GM23338 (cell line): ENCODE measurements around the gene MCC. TPM values are rescaled to one million over a fixed set of nuclear protein-coding genes. Genes with fewer than 3 reads are reported as not detected.
A peak's percentile ranks its signal among the peaks of the same experiment; 100 is the strongest.

ENCODE experiments used
- ATAC-seq: fragments of 200-7000 bp; cut with Tn5 transposase; 3 replicates; pipeline ENCODE4 v1.9.1; 2020
- DNase-seq: peaks from one replicate; pipeline ENCODE4 v3.0.0-alpha.2; 2015; ENCODE audit warnings: low spot score
- H2AFZ ChIP-seq: fragments of 200-600 bp; sonication (generic); 2 replicates; pipeline ENCODE4 v1.8.0; 2016; ENCODE audit warnings: antibody characterized with exemption, mild to moderate bottlenecking, moderate library complexity
- H3F3A ChIP-seq: fragments of 200-600 bp; sonication (generic); replicated peaks from 2 replicates; pipeline ENCODE4 v1.8.0; 2017; ENCODE audit warnings: antibody characterized with exemption, mixed run types, low read depth
- H3K27ac ChIP-seq: fragments of 200-600 bp; sonication (generic); 2 replicates; pipeline ENCODE4 v1.6.1; 2016; ENCODE audit warnings: low read depth
- H3K27me3 ChIP-seq: fragments of 200-600 bp; sonication (generic); 2 replicates; pipeline ENCODE4 v1.8.0; 2016; ENCODE audit warnings: mild to moderate bottlenecking, mixed run types, moderate library complexity; ENCODE audit not compliant: insufficient read depth
- H3K36me3 ChIP-seq: fragments of 200-600 bp; sonication (generic); 2 replicates; pipeline ENCODE4 v1.8.0; 2016; ENCODE audit warnings: mild to moderate bottlenecking; ENCODE audit not compliant: insufficient read depth
- H3K4me1 ChIP-seq: fragments of 200-600 bp; sonication (generic); 2 replicates; pipeline ENCODE4 v1.8.0; 2016; ENCODE audit warnings: mild to moderate bottlenecking, moderate library complexity; ENCODE audit not compliant: insufficient read depth
- H3K4me2 ChIP-seq: fragments of 200-600 bp; sonication (generic); 2 replicates; pipeline ENCODE4 v1.7.1; 2017; ENCODE audit warnings: mixed run types
- H3K4me3 ChIP-seq: fragments of 200-600 bp; sonication (generic); 2 replicates; pipeline ENCODE4 v1.6.1; 2016; ENCODE audit warnings: mixed run types
- H3K79me2 ChIP-seq: fragments of 200-600 bp; sonication (generic); replicated peaks from 2 replicates; pipeline ENCODE4 v1.8.0; 2017; ENCODE audit warnings: mild to moderate bottlenecking; ENCODE audit not compliant: insufficient read depth
- H3K9me2 ChIP-seq: fragments of 200-600 bp; sonication (generic); 2 replicates; pipeline ENCODE4 v1.8.0; 2017; ENCODE audit not compliant: insufficient read depth
- H4K20me1 ChIP-seq: fragments of 200-600 bp; sonication (generic); replicated peaks from 2 replicates; pipeline ENCODE4 v1.8.0; 2017; ENCODE audit warnings: mild to moderate bottlenecking; ENCODE audit not compliant: insufficient read depth
- H3K27ac Mint-ChIP-seq: 2 replicates; pipeline ENCODE4 v1.8.0; 2020; ENCODE audit warnings: inconsistent platforms, mild to moderate bottlenecking, moderate library complexity, mixed read lengths
- H3K27me3 Mint-ChIP-seq: 3 replicates; pipeline ENCODE4 v1.8.0; 2022; ENCODE audit warnings: low read depth, mild to moderate bottlenecking, moderate library complexity, mixed read lengths, inconsistent platforms; ENCODE audit not compliant: insufficient read depth, poor library complexity
- H3K36me3 Mint-ChIP-seq: 3 replicates; pipeline ENCODE4 v1.8.0; 2021; ENCODE audit warnings: low read depth, mild to moderate bottlenecking, inconsistent platforms, moderate library complexity, mixed read lengths
- H3K4me1 Mint-ChIP-seq: 3 replicates; pipeline ENCODE4 v1.8.0; 2020; ENCODE audit warnings: mild to moderate bottlenecking, inconsistent platforms, mixed read lengths
- H3K4me3 Mint-ChIP-seq: 3 replicates; pipeline ENCODE4 v1.8.0; 2021; ENCODE audit warnings: moderate library complexity, mild to moderate bottlenecking, inconsistent platforms, mixed read lengths
- H3K9me3 Mint-ChIP-seq: 3 replicates; pipeline ENCODE4 v1.8.0; 2020; ENCODE audit warnings: moderate library complexity, mild to moderate bottlenecking, inconsistent platforms, mixed read lengths
- CREB1 ChIP-seq: fragments of 250-450 bp; sonication (Bioruptor Pico); IDR thresholded peaks from 2 replicates; pipeline ENCODE4 v1.5.0; 2020; ENCODE audit warnings: low read depth, mild to moderate bottlenecking, moderate library complexity
- EZH2 ChIP-seq: fragments of 200-600 bp; sonication (generic); IDR thresholded peaks from one replicate; pipeline ENCODE4 v1.8.0; 2017; ENCODE audit warnings: antibody characterized with exemption, mild to moderate bottlenecking, low read depth; ENCODE audit not compliant: unreplicated experiment
- EZH2phosphoT487 ChIP-seq: fragments of 200-600 bp; sonication (generic); IDR thresholded peaks from one replicate; pipeline ENCODE4 v1.8.1; 2018; ENCODE audit warnings: antibody characterized with exemption; ENCODE audit not compliant: unreplicated experiment
- JUNB ChIP-seq: IDR thresholded peaks from one replicate; pipeline ENCODE4 v1.6.1; 2016; ENCODE audit warnings: antibody characterized with exemption; ENCODE audit not compliant: unreplicated experiment
- NANOG ChIP-seq: IDR thresholded peaks from 2 replicates; pipeline ENCODE4 v1.6.1; 2016; ENCODE audit warnings: antibody characterized with exemption, borderline replicate concordance
- POLR2AphosphoS5 ChIP-seq: IDR thresholded peaks from 2 replicates; pipeline ENCODE4 v1.6.1; 2016; ENCODE audit warnings: antibody characterized with exemption, low read depth
- STAT1 ChIP-seq: IDR thresholded peaks from one replicate; pipeline ENCODE4 v1.6.1; 2016; ENCODE audit warnings: antibody characterized with exemption; ENCODE audit not compliant: unreplicated experiment
- ZNF114 ChIP-seq: fragments of 250-450 bp; sonication (Bioruptor Pico); IDR thresholded peaks from 2 replicates; pipeline ENCODE4 v1.5.0; 2020; ENCODE audit warnings: mild to moderate bottlenecking, moderate library complexity
- ZNF331 ChIP-seq: fragments of 250-450 bp; sonication (Bioruptor Pico); IDR thresholded peaks from 2 replicates; pipeline ENCODE4 v1.5.0; 2020; ENCODE audit warnings: low read depth, mild to moderate bottlenecking, moderate library complexity
- polyA plus RNA-seq: library from polyadenylated mRNA; unstranded; fragments of >200 nt; fragmentation: Nextera tagmentation; extraction: Ambion mirVana; gene quantifications from 2 replicates; pipeline ENCODE4 v1.2.1, GENCODE V29; 2016
- total RNA-seq: library from RNA; depleted of rRNA; stranded (reverse); fragments of >200 nt; shearing (Covaris generic); gene quantifications from 2 replicates; pipeline ENCODE4 v1.2.3, GENCODE V29; 2014
- TF ChIP-seq, protein P1 (sequence below): fragments of 250-450 bp; sonication (Bioruptor Pico); IDR thresholded peaks from 2 replicates; pipeline ENCODE4 v1.5.0; 2020; ENCODE audit warnings: mild to moderate bottlenecking, moderate library complexity
- TF ChIP-seq, protein P2 (sequence below): IDR thresholded peaks from 2 replicates; pipeline ENCODE4 v1.6.1; 2016; ENCODE audit warnings: antibody characterized with exemption
- TF ChIP-seq, protein P3 (sequence below), 2 experiments: fragments of 200-600 bp in 1 of 2; sonication (generic) in 1 of 2; conservative IDR thresholded peaks; 2 replicates each; pipeline versions ENCODE4 v1.5.1 to v1.6.1; 2016 to 2017; ENCODE audit warnings: antibody characterized with exemption in 2 of 2, low read depth in 2 of 2, mild to moderate bottlenecking in 2 of 2, moderate library complexity in 1 of 2
- TF ChIP-seq, protein P4 (sequence below): IDR thresholded peaks from one replicate; pipeline ENCODE4 v1.6.1; 2018; ENCODE audit warnings: antibody characterized with exemption; ENCODE audit not compliant: unreplicated experiment

The MCC gene
- total and polyA plus RNA-seq, 2 experiments from 2014 or later, result 3.8 to 10.1 TPM

DNA sequence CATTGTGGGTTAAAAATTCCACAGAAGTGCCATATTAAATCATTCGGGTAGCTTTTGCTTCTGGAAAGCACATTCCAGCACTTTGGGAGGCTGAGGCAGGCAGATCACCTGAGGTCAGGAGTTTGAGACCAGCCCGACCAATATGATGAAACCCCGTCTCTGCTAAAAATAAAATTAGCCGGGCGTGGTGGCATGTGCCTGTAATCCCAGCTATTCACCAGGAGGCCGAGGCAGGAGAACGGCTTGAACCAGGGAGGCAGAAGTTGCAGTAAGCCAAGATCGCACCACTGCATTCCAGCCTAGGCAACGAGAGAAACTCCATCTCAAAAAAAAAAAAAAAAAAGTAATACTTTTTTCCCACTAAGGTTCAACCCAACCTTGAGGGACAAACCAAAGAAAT, 243.3 kb downstream of the MCC start:
- Histone ChIP-seq H3K9me2 (no peaks in the 10 kb centered on the region), H3K36me3 (no peaks in the 10 kb centered on the region), H3K4me1 (peaks cover 19% of the 10 kb centered on the region), H4K20me1 (no peaks in the 10 kb centered on the region), H3K27ac (no peak overlapping the region), H3K4me2 (0 out of 2 replicates have a peak overlapping the region, but pooled peaks have one; percentile 40), H3K4me3 (no peak overlapping the region), H3F3A (no peaks in the 10 kb centered on the region), H2AFZ (no peak overlapping the region), H3K27me3 (no peaks in the 10 kb centered on the region), H3K79me2 (no peaks in the 10 kb centered on the region)
- Mint-ChIP-seq H3K36me3 (no peaks in the 10 kb centered on the region; the same call in 2 of the 3 replicates), H3K4me1 (peaks cover 26% of the 10 kb centered on the region), H3K9me3 (no peaks in the 10 kb centered on the region), H3K27ac (no peak overlapping the region), H3K27me3 (peaks cover 3% of the 10 kb centered on the region), H3K4me3 (no peak overlapping the region)
- no peak for TF ChIP-seq ZNF114
- TF ChIP-seq ZNF331 (CRISPR knock-in tag), result no peak
- TF ChIP-seq, protein P1, sequence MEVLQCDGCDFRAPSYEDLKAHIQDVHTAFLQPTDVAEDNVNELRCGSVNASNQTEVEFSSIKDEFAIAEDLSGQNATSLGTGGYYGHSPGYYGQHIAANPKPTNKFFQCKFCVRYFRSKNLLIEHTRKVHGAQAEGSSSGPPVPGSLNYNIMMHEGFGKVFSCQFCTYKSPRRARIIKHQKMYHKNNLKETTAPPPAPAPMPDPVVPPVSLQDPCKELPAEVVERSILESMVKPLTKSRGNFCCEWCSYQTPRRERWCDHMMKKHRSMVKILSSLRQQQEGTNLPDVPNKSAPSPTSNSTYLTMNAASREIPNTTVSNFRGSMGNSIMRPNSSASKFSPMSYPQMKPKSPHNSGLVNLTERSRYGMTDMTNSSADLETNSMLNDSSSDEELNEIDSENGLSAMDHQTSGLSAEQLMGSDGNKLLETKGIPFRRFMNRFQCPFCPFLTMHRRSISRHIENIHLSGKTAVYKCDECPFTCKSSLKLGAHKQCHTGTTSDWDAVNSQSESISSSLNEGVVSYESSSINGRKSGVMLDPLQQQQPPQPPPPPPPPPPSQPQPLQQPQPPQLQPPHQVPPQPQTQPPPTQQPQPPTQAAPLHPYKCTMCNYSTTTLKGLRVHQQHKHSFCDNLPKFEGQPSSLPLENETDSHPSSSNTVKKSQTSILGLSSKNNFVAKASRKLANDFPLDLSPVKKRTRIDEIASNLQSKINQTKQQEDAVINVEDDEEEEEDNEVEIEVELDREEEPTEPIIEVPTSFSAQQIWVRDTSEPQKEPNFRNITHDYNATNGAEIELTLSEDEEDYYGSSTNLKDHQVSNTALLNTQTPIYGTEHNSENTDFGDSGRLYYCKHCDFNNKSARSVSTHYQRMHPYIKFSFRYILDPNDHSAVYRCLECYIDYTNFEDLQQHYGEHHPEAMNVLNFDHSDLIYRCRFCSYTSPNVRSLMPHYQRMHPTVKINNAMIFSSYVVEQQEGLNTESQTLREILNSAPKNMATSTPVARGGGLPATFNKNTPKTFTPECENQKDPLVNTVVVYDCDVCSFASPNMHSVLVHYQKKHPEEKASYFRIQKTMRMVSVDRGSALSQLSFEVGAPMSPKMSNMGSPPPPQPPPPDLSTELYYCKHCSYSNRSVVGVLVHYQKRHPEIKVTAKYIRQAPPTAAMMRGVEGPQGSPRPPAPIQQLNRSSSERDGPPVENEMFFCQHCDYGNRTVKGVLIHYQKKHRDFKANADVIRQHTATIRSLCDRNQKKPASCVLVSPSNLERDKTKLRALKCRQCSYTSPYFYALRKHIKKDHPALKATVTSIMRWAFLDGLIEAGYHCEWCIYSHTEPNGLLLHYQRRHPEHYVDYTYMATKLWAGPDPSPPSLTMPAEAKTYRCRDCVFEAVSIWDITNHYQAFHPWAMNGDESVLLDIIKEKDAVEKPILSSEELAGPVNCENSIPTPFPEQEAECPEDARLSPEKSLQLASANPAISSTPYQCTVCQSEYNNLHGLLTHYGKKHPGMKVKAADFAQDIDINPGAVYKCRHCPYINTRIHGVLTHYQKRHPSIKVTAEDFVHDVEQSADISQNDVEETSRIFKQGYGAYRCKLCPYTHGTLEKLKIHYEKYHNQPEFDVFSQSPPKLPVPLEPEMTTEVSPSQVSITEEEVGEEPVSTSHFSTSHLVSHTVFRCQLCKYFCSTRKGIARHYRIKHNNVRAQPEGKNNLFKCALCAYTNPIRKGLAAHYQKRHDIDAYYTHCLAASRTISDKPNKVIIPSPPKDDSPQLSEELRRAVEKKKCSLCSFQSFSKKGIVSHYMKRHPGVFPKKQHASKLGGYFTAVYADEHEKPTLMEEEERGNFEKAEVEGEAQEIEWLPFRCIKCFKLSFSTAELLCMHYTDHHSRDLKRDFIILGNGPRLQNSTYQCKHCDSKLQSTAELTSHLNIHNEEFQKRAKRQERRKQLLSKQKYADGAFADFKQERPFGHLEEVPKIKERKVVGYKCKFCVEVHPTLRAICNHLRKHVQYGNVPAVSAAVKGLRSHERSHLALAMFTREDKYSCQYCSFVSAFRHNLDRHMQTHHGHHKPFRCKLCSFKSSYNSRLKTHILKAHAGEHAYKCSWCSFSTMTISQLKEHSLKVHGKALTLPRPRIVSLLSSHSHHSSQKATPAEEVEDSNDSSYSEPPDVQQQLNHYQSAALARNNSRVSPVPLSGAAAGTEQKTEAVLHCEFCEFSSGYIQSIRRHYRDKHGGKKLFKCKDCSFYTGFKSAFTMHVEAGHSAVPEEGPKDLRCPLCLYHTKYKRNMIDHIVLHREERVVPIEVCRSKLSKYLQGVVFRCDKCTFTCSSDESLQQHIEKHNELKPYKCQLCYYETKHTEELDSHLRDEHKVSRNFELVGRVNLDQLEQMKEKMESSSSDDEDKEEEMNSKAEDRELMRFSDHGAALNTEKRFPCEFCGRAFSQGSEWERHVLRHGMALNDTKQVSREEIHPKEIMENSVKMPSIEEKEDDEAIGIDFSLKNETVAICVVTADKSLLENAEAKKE (CRISPR knock-in tag), result no peak
- no peak for TF ChIP-seq EZH2phosphoT487
- TF ChIP-seq, protein P2, sequence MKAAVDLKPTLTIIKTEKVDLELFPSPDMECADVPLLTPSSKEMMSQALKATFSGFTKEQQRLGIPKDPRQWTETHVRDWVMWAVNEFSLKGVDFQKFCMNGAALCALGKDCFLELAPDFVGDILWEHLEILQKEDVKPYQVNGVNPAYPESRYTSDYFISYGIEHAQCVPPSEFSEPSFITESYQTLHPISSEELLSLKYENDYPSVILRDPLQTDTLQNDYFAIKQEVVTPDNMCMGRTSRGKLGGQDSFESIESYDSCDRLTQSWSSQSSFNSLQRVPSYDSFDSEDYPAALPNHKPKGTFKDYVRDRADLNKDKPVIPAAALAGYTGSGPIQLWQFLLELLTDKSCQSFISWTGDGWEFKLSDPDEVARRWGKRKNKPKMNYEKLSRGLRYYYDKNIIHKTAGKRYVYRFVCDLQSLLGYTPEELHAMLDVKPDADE, result no peak
- TF ChIP-seq POLR2AphosphoS5, result no peak
- TF ChIP-seq, protein P3, sequence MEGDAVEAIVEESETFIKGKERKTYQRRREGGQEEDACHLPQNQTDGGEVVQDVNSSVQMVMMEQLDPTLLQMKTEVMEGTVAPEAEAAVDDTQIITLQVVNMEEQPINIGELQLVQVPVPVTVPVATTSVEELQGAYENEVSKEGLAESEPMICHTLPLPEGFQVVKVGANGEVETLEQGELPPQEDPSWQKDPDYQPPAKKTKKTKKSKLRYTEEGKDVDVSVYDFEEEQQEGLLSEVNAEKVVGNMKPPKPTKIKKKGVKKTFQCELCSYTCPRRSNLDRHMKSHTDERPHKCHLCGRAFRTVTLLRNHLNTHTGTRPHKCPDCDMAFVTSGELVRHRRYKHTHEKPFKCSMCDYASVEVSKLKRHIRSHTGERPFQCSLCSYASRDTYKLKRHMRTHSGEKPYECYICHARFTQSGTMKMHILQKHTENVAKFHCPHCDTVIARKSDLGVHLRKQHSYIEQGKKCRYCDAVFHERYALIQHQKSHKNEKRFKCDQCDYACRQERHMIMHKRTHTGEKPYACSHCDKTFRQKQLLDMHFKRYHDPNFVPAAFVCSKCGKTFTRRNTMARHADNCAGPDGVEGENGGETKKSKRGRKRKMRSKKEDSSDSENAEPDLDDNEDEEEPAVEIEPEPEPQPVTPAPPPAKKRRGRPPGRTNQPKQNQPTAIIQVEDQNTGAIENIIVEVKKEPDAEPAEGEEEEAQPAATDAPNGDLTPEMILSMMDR (conservative IDR thresholded peaks at IDR 0.05; ENCODE audit: low read depth in 2 of 2), result no peak
- TF ChIP-seq, protein P4, sequence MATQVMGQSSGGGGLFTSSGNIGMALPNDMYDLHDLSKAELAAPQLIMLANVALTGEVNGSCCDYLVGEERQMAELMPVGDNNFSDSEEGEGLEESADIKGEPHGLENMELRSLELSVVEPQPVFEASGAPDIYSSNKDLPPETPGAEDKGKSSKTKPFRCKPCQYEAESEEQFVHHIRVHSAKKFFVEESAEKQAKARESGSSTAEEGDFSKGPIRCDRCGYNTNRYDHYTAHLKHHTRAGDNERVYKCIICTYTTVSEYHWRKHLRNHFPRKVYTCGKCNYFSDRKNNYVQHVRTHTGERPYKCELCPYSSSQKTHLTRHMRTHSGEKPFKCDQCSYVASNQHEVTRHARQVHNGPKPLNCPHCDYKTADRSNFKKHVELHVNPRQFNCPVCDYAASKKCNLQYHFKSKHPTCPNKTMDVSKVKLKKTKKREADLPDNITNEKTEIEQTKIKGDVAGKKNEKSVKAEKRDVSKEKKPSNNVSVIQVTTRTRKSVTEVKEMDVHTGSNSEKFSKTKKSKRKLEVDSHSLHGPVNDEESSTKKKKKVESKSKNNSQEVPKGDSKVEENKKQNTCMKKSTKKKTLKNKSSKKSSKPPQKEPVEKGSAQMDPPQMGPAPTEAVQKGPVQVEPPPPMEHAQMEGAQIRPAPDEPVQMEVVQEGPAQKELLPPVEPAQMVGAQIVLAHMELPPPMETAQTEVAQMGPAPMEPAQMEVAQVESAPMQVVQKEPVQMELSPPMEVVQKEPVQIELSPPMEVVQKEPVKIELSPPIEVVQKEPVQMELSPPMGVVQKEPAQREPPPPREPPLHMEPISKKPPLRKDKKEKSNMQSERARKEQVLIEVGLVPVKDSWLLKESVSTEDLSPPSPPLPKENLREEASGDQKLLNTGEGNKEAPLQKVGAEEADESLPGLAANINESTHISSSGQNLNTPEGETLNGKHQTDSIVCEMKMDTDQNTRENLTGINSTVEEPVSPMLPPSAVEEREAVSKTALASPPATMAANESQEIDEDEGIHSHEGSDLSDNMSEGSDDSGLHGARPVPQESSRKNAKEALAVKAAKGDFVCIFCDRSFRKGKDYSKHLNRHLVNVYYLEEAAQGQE, result no peak
- TF ChIP-seq NANOG, result no peak
- no peak for TF ChIP-seq CREB1 (CRISPR knock-in tag)
- TF ChIP-seq STAT1, result no peak
- no peak for TF ChIP-seq EZH2
- no peak for TF ChIP-seq JUNB
- no peak for DNase-seq
- no peak for ATAC-seq
